Left ventricle myocardium inferior (tissue), 1 donor: ENCODE measurements around the gene CDH8. TPM values are rescaled to one million over a fixed set of nuclear protein-coding genes. Genes with fewer than 3 reads are reported as not detected.
"Not testable (repeated sequence)": the region's sequence is repeated elsewhere in the genome, so short reads cannot be mapped to it uniquely, and the experiment has no call there.

ENCODE experiments used
- DNase-seq: peaks from one replicate; pipeline ENCODE4 v3.0.0-alpha.2; 2020
- H3K27ac ChIP-seq: fragments of 200-600 bp; replicated peaks from 2 replicates; pipeline ENCODE4 v1.8.0; 2021
- H3K27me3 ChIP-seq: fragments of 200-600 bp; 2 replicates; pipeline ENCODE4 v1.8.0; 2021; ENCODE audit warnings: low read depth
- H3K36me3 ChIP-seq: fragments of 200-600 bp; 2 replicates; pipeline ENCODE4 v1.8.0; 2021
- H3K4me1 ChIP-seq: fragments of 200-600 bp; 2 replicates; pipeline ENCODE4 v1.8.0; 2021
- H3K4me3 ChIP-seq: fragments of 200-600 bp; 2 replicates; pipeline ENCODE4 v1.8.0; 2021; ENCODE audit warnings: mild to moderate bottlenecking, moderate library complexity
- H3K9me3 ChIP-seq: fragments of 200-600 bp; replicated peaks from 2 replicates; pipeline ENCODE4 v1.8.0; 2021
- CTCF ChIP-seq: fragments of 200-600 bp; IDR thresholded peaks from 2 replicates; pipeline ENCODE4 v1.8.0; 2021; ENCODE audit warnings: antibody characterized with exemption, mild to moderate bottlenecking, borderline replicate concordance
- intact Hi-C: fragments of 100-400 bp; cut with micrococcal nuclease; formaldehyde crosslinking; loops from one replicate; pipeline ENCODE4 v1.11.0; 2022
- total RNA-seq: library from RNA; stranded (reverse); fragmentation: NEBNext Ultra II Directional; extraction: Animal tissue kit (Norgen Biotek cat#: 25700); gene quantifications from one replicate; pipeline ENCODE4 v1.2.1, GENCODE V29; 2021
- donor health status: DM: no; HTN: yes; CAD: no; lungs with severe emphysema.

CDH8 gene
- total RNA-seq, 1 donor from 2014 or later: 0.14 TPM

GRCh38 chr16:61814726-61815347 lies 221.4 kb downstream of the CDH8 start:
- DNase-seq: no peak
- Histone ChIP-seq H3K4me1 (no peaks in the 10 kb centered on the region), H3K36me3 (no peaks in the 10 kb centered on the region), H3K9me3 (peaks cover 2% of the 10 kb centered on the region), H3K27ac (no peak overlapping the region), H3K4me3 (no peak overlapping the region), H3K27me3 (no peaks in the 10 kb centered on the region)
- no peak for TF ChIP-seq CTCF
- intact Hi-C loops: no loop called here

- Histone ChIP-seq H3K4me3 (no peak overlapping the region), H3K27ac (no peak overlapping the region), H3K9me3 (peaks cover 2% of the 10 kb centered on the region), H3K4me1 (no peaks in the 10 kb centered on the region), H3K36me3 (no peaks in the 10 kb centered on the region), H3K27me3 (no peaks in the 10 kb centered on the region)
- TF ChIP-seq CTCF: no peak
- DNase-seq: no peak
- intact Hi-C loops: no loop called here
Measured at GRCh38 chr16:61813339-61813738, 222.9 kb downstream of the CDH8 start.

GRCh38 chr16:61812251-61812650 lies 224.0 kb downstream of the CDH8 start:
- H3K4me1 ChIP-seq: no peaks in the 10 kb centered on the region
- intact Hi-C loops: no loop called here
- peaks cover 2% of the 10 kb centered on the region for H3K9me3 ChIP-seq
- no peaks in the 10 kb centered on the region for H3K27me3 ChIP-seq
- no peak for DNase-seq
- no peak for TF ChIP-seq CTCF
- H3K27ac ChIP-seq: no peak overlapping the region
- no peaks in the 10 kb centered on the region for H3K36me3 ChIP-seq
- no peak overlapping the region for H3K4me3 ChIP-seq

GRCh38 chr16:61807551-61807950 lies 228.7 kb downstream of the CDH8 start:
- intact Hi-C loops: no loop called here
- no peaks in the 10 kb centered on the region for H3K36me3 ChIP-seq
- DNase-seq: no peak
- TF ChIP-seq CTCF: no peak
- H3K9me3 ChIP-seq: no peaks in the 10 kb centered on the region
- H3K4me3 ChIP-seq: no peak overlapping the region
- no peaks in the 10 kb centered on the region for H3K27me3 ChIP-seq
- no peak overlapping the region for H3K27ac ChIP-seq
- H3K4me1 ChIP-seq: no peaks in the 10 kb centered on the region

GRCh38 chr16:61801217-61801616 lies 235.0 kb downstream of the CDH8 start:
- H3K9me3 ChIP-seq, H3K36me3 ChIP-seq, H3K27ac ChIP-seq, H3K4me1 ChIP-seq, H3K27me3 ChIP-seq, intact Hi-C loops, DNase-seq, H3K4me3 ChIP-seq: not testable (repeated sequence)

GRCh38 chr16:61798741-61799140 lies 237.5 kb downstream of the CDH8 start:
- no peaks in the 10 kb centered on the region for H3K36me3 ChIP-seq
- intact Hi-C loops: no loop called here
- no peak overlapping the region for H3K27ac ChIP-seq
- H3K9me3 ChIP-seq: peaks cover 6% of the 10 kb centered on the region
- H3K4me1 ChIP-seq: no peaks in the 10 kb centered on the region
- DNase-seq: no peak
- H3K27me3 ChIP-seq: no peaks in the 10 kb centered on the region
- no peak overlapping the region for H3K4me3 ChIP-seq
- no peak for TF ChIP-seq CTCF
